ENCODE measurements around the gene P4HB. TPM values are rescaled to one million over a fixed set of nuclear protein-coding genes. Genes with fewer than 3 reads are reported as not detected.

Gene P4HB
- total and polyA plus RNA-seq, 2 of the 4 experiments (the other 2 are of a cell fraction) = 599 to 932 TPM

DNA sequence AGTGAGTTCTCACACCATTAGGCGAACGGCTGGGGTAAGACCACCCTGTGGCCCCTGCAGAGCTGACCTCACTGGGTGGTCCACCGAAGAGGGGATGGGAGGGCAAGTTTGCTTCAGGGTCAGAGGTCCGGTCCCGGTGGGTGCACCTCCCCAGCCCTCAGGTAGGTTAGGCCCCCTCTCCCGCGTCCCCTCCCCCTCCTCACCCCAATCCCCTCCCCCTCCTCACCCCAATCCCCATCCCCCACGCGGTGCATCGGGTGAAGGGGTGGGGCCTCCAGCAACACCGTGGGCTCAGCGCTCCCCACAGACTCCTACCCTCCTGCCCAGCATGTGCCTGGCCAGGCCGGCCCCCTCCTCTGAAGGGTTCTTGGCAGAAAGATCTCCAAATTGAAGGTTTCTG lies 40.6 kb downstream of the P4HB start:
- Histone ChIP-seq H2AFZ (replicated peaks; ENCODE audit: low read length, poor library complexity) (no peak overlapping the region), H3K9ac (ENCODE audit: low read depth, low read length) (no peak overlapping the region), H3K56ac (ENCODE audit: extremely low read depth, insufficient read depth, low read length) (no peak overlapping the region), H3K18ac (ENCODE audit: low read depth, low read length) (no peak overlapping the region), H4K20me1 (ENCODE audit: insufficient read depth, low read length) (peaks cover 13% of the 10 kb centered on the region), H3K9me1 (ENCODE audit: insufficient read depth, low read length) (peaks cover 10% of the 10 kb centered on the region; the same call in 1 of the 2 replicates), H2BK15ac (ENCODE audit: low read depth, low read length) (no peak overlapping the region), H2BK120ac (ENCODE audit: low read depth, low read length) (no peak overlapping the region), H2BK5ac (ENCODE audit: low read depth, low read length, poor library complexity, severe bottlenecking) (no peak overlapping the region), H3K4me2 (ENCODE audit: low read depth, low read length) (no peak overlapping the region), H2AK9ac (replicated peaks; ENCODE audit: low read depth, low read length, poor library complexity) (no peak overlapping the region), H3K23ac (ENCODE audit: low read depth, low read length) (no peak overlapping the region), H3K4ac (ENCODE audit: low read depth, low read length) (no peak overlapping the region), H3K4me1 (ENCODE audit: control insufficient read depth, insufficient read depth, low read length) (peaks cover 9% of the 10 kb centered on the region; the same call in 1 of the 2 replicates), H3K27me3 (ENCODE audit: control insufficient read depth, insufficient read depth, low read length) (0 out of 2 replicates have a peak, but pooled peaks cover 2% of the 10 kb centered on the region), H2BK20ac (ENCODE audit: low read depth, low read length) (no peak overlapping the region), H3K9me3 (ENCODE audit: control insufficient read depth, insufficient read depth, low read length) (no peaks in the 10 kb centered on the region), H4K8ac (ENCODE audit: low read depth in 2 of 2, low read length in 2 of 2) (no peak overlapping the region), H4K91ac (ENCODE audit: insufficient read depth, low read depth, low read length) (no peak overlapping the region), H3K14ac (replicated peaks; ENCODE audit: low read depth, low read length) (no peak overlapping the region), H3K79me1 (ENCODE audit: low read depth in 1 of 2, low read length in 2 of 2) (0 out of 4 replicates have a peak, but pooled peaks cover 0 to 3% of the 10 kb centered on the region in 2 experiments), H4K5ac (ENCODE audit: low read depth, low read length) (no peak overlapping the region), H2AK5ac (ENCODE audit: low read depth, low read length) (no peak overlapping the region), H3K4me3 (ENCODE audit: insufficient read depth, low read depth, low read length) (no peak overlapping the region), H3K36me3 (ENCODE audit: control insufficient read depth, insufficient read depth, low read length) (peaks cover 14% of the 10 kb centered on the region), H3K27ac (ENCODE audit: insufficient read depth, low read length) (no peak overlapping the region)
- WGBS, 2 experiments (ENCODE audit: extremely low coverage in 2 of 2, insufficient read length in 1 of 2) = no CpG with 5 or more reads among the region's 13 CpGs
- TF ChIP-seq FOS (IDR thresholded peaks at IDR 0.05; ENCODE audit: low read depth, low read length) (no peak), SMC3 (IDR thresholded peaks at IDR 0.05; ENCODE audit: low read depth, low read length) (no peak), RAD21 (IDR thresholded peaks at IDR 0.05; ENCODE audit: low read length) (no peak), CHD1 (IDR thresholded peaks at IDR 0.05; ENCODE audit: low read depth, low read length) (no peak), NFE2L2 (IDR thresholded peaks at IDR 0.05; ENCODE audit: low read depth, low read length) (no peak), RFX5 (IDR thresholded peaks at IDR 0.05; ENCODE audit: low read depth, low read length) (no peak), MAFK (IDR thresholded peaks at IDR 0.05; ENCODE audit: low read depth, low read length) (no peak), MAZ (IDR thresholded peaks at IDR 0.05; ENCODE audit: borderline replicate concordance, low read depth, low read length) (no peak), CEBPB (IDR thresholded peaks at IDR 0.05; ENCODE audit: low read depth, low read length) (no peak), POLR2A (IDR thresholded peaks at IDR 0.05; ENCODE audit: low read depth, low read length) (no peak), BHLHE40 (IDR thresholded peaks at IDR 0.05; ENCODE audit: low read depth, low read length) (no peak), RCOR1 (IDR thresholded peaks at IDR 0.05; ENCODE audit: insufficient replicate concordance, low read length) (no peak), USF2 (IDR thresholded peaks at IDR 0.05; ENCODE audit: low read depth, low read length) (no peak), MXI1 (IDR thresholded peaks at IDR 0.05; ENCODE audit: borderline replicate concordance, low read depth, low read length) (no peak)
- TF ChIP-seq, protein P1, sequence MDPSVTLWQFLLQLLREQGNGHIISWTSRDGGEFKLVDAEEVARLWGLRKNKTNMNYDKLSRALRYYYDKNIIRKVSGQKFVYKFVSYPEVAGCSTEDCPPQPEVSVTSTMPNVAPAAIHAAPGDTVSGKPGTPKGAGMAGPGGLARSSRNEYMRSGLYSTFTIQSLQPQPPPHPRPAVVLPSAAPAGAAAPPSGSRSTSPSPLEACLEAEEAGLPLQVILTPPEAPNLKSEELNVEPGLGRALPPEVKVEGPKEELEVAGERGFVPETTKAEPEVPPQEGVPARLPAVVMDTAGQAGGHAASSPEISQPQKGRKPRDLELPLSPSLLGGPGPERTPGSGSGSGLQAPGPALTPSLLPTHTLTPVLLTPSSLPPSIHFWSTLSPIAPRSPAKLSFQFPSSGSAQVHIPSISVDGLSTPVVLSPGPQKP (IDR thresholded peaks at IDR 0.05; ENCODE audit: borderline replicate concordance, low read depth, low read length) = no peak
- TF ChIP-seq, protein P2, sequence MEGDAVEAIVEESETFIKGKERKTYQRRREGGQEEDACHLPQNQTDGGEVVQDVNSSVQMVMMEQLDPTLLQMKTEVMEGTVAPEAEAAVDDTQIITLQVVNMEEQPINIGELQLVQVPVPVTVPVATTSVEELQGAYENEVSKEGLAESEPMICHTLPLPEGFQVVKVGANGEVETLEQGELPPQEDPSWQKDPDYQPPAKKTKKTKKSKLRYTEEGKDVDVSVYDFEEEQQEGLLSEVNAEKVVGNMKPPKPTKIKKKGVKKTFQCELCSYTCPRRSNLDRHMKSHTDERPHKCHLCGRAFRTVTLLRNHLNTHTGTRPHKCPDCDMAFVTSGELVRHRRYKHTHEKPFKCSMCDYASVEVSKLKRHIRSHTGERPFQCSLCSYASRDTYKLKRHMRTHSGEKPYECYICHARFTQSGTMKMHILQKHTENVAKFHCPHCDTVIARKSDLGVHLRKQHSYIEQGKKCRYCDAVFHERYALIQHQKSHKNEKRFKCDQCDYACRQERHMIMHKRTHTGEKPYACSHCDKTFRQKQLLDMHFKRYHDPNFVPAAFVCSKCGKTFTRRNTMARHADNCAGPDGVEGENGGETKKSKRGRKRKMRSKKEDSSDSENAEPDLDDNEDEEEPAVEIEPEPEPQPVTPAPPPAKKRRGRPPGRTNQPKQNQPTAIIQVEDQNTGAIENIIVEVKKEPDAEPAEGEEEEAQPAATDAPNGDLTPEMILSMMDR (conservative IDR thresholded peaks at IDR 0.05; ENCODE audit: low read depth, low read length) = no peak
- intact Hi-C loops (cut with micrococcal nuclease) = no loop called here
- ChIA-PET CTCF (no interaction called here), POLR2A (ENCODE audit: unreplicated experiment) (no interaction called here)
- ATAC-seq (ENCODE audit: low read depth) (no peak), DNase-seq (no peak)
- in situ Hi-C loops (cut with MboI; ENCODE audit: low sequenced_read_pairs) = no loop called here
- BruUV-seq (replicated peaks) = no TSS peak
- dilution Hi-C loops (cut with HindIII; ENCODE audit: low sequenced_read_pairs, unreplicated experiment) = no loop called here
